Right lobe of liver (tissue), 4 donors: ENCODE results near the gene ZNF609.

ENCODE experiments used
- CTCF ChIP-seq, 4 donors: fragments of 200-600 bp in 3 of 4; fragments of 450-650 bp in 1 of 4; IDR thresholded peaks; one replicate each; pipeline versions ENCODE4 v1.5.1 to v1.8.0; 2016 to 2022; ENCODE audit warnings: antibody characterized with exemption in 4 of 4, mild to moderate bottlenecking in 2 of 4
- POLR2A ChIP-seq: fragments of 450-650 bp; IDR thresholded peaks from one replicate; pipeline ENCODE4 v1.6.1; 2017; ENCODE audit warnings: antibody characterized with exemption, mild to moderate bottlenecking
- donor health status: DM: no; HTN: no; CAD: no.
- donor health status: DM: no; HTN: no; CAD: no.
- donor health status: DM: no; HTN: yes; CAD: no.

DNA sequence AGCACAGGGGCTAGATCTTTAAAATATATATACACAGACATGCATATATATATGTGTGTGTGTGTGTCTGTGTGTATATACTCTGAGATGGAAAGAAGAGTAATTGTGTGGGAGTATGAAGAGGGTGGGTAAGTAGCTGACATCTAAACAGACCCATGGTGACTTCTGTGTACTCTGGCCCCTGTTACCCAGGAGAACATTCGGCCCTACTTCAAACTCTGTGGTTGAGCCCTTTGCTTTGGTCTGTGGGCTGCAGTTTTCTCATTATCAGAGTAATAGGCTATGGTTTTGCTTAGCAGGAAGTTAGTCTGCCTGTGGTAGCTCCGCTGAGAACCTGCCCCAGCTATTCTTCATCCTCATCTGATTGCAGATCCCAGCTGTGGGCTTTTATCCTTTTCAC is 173.6 kb downstream of the ZNF609 start:
- TF ChIP-seq POLR2A = no peak
- TF ChIP-seq CTCF (IDR thresholded peaks at IDR 0.05) = no peak
